Fibroblast of peridontal ligament (primary cell): ENCODE measurements around the gene FLYWCH1.

ENCODE experiments used
- DNase-seq: peaks from one replicate; pipeline ENCODE4 v3.0.0-alpha.2; 2010; ENCODE audit errors: extremely low read depth

Gene FLYWCH1, protein sequence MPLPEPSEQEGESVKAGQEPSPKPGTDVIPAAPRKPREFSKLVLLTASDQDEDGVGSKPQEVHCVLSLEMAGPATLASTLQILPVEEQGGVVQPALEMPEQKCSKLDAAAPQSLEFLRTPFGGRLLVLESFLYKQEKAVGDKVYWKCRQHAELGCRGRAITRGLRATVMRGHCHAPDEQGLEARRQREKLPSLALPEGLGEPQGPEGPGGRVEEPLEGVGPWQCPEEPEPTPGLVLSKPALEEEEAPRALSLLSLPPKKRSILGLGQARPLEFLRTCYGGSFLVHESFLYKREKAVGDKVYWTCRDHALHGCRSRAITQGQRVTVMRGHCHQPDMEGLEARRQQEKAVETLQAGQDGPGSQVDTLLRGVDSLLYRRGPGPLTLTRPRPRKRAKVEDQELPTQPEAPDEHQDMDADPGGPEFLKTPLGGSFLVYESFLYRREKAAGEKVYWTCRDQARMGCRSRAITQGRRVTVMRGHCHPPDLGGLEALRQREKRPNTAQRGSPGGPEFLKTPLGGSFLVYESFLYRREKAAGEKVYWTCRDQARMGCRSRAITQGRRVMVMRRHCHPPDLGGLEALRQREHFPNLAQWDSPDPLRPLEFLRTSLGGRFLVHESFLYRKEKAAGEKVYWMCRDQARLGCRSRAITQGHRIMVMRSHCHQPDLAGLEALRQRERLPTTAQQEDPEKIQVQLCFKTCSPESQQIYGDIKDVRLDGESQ

GRCh38 chr16:2911638-2912329 lies at the start of gene FLYWCH1:
Gene FLYWCH1 (plus strand): TSS chr16:2911931. CDS start chr16:2929686, 17,755 bp downstream.
- DNase-seq: peak; percentile 96

DNA sequence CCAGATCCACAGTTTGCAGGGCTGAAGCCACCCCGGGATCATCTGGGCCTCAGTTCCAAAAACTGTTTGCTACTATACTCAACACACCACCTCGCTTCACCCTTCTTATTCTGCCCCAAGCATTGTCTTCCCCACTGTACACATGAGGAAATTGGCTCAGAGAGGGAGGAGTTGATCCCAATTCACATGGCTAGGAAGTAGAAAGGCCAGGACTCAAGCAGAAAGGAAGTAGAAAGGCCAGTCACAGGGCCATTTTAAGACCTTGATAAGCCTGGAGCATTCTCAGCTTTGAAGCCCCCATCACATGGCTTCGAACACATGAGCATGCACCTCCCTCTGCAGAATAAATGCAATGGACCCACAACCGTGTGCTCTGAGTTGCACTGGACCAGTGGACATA lies 46.1 kb upstream of the FLYWCH1 start:
- no peak for DNase-seq

DNA sequence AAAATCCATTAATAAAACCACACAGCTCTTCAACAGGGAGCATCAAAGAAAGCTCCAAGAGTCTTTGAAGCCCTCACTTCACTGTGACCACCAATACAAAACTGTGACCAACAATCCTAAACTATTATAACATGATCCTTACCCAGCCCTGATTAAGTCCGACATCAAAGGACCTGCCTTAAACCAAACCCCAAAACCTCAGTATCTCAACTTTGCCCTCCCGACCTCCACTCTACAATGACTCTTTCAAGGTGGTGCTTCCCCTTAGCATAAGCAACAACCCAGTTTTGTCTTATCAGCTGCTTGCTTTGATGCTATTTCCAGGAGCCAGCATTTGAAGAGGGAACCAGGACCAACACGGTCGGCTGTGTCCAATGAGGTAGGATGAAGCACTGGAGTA lies 45.3 kb upstream of the FLYWCH1 start:
- no peak for DNase-seq

DNA sequence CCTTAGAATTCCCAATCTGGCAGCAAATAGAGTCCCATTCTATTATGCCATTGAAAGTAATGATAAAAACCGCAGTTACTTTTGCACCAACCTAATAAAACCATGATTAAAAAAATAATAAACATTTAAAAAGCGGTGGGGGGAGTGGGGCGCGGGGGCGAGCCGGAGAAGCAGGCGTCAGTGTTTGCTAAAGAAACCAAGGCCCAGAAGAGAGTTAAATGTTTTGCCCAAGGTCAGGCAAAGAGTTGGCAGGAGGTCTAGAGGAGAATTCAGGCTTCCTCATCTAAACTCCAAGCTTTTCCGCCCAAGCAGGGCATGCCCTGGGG lies 44.1 kb upstream of the FLYWCH1 start:
- DNase-seq: no peak

GRCh38 chr16:2867987-2868789 lies 43.5 kb upstream of the FLYWCH1 start:
- DNase-seq: peak; percentile 97

GRCh38 chr16:2871926-2872325 lies 39.8 kb upstream of the FLYWCH1 start:
- DNase-seq: no peak

DNA sequence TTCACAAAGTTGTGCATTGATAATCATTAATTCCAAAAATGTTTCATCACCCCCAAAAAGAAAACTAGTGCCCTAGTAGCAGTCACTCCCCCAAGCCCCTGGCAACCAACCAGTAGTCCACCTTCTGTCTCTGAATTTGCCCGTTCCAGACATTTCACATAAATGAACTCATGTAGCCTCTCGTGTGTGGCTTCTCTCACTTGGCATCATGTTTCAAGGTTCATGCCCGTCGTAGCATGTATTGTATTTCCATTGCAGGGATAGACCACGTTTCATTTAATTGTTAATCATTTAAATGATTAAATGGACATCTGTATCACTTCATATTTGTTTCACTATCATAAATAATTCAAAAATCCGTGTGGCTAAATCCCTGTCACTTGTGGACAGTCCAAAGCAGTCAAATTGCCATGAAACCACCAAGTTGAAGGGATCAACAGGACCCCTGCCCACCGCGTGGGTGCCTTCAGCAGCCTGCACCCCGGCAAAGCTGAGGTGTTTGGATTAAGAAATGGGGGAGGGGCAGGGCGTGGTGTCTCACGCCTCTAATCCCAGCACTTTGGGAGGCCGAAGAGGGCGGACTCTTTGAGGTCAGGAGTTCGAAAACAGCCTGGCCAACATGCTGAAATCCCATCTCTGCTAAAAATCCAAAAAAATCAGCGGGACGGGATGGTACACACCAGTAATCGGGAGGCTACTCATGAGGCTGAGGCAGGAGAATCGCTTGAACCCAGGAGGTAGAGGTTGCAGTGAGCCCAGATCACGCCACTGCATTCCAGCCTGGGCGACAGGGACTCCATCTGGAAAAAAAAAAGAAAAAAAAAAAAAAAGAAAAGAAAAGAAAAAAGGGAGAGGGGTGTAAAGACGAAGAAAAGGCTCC lies 37.5 kb upstream of the FLYWCH1 start:
- no peak for DNase-seq

- peak; percentile 61 for DNase-seq
Observed at GRCh38 chr16:2874912-2875362, 36.8 kb upstream of the FLYWCH1 start.

GRCh38 chr16:2879854-2880508 lies 31.8 kb upstream of the FLYWCH1 start:
- DNase-seq: no peak

DNA sequence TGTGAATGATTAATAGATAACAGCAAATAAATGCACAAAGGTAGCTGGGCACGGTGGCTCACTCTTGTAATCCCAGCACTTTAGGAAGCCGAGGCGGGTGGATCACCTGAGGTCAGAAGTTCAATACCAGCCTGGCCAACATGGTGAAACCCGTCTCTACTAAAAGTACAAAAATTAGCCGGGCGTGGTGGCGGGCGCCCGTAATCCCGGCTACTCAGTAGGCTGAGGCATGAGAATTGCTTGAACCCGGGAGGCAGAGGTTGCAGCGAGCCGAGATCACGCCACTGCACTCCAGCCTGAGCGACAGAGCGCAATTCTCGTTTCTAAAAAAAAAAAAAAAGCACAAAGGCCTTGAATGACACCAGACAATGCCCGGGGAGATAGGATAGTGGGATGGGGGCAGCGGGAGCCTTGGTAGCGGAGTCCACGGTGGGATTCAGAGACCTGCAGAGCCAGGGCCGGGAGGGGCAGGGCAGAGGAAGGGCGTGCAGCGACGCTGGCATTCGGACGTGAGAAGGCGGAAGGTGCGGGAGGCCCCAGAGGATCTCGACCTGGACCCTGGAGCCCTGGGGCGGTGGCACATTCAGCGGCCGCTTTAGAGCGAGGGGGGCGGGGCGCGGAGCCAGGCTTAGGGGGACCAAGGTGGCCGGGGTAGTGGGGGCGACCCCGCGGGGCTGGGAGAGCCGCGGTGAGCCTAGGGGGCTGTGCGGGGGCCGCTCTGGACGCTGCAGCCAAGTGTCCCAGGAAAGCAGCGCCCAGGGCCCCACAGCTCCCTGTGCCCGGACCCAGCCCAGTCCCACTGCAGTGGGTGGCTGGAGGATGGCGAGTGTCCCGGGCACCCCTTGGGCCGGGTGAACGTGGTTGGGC lies 29.7 kb upstream of the FLYWCH1 start:
- no peak for DNase-seq

- DNase-seq: peak; percentile 99
Observed at GRCh38 chr16:2882650-2883457, 28.9 kb upstream of the FLYWCH1 start, which contains the start of gene FLYWCH2. Gene FLYWCH2 (plus strand): TSS chr16:2883215. CDS start chr16:2896450, 13,235 bp downstream.

GRCh38 chr16:2883458-2883908 lies 28.2 kb upstream of the FLYWCH1 start:
- DNase-seq: no peak

- DNase-seq: no peak
Observed at GRCh38 chr16:2884041-2884451, 27.7 kb upstream of the FLYWCH1 start.

GRCh38 chr16:2894231-2894630 lies 17.5 kb upstream of the FLYWCH1 start:
- DNase-seq: no peak

- no peak for DNase-seq
Observed at GRCh38 chr16:2895813-2896212, 15.9 kb upstream of the FLYWCH1 start.

DNA sequence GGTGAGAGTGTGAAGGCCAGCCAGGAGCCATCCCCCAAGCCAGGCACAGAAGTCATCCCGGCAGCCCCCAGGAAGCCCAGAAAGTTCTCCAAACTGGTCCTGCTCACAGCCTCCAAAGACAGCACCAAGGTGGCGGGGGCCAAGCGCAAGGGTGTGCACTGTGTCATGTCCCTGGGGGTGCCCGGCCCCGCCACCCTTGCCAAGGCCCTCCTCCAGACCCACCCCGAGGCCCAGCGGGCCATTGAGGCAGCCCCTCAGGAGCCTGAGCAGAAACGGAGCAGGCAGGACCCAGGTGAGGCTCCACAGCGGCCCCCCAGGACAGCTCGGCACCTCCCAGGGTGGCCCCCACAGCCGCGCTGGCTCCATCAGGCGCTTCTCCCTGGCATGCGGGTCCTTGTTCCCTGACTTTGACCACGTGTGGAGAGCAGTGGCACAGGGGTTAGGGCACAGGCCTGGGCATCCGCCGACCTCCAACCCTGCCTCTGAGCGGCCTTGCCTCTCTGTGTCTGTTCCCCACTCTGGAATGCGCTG lies 15.2 kb upstream of the FLYWCH1 start:
- DNase-seq: no peak

GRCh38 chr16:2897110-2897509 lies 14.6 kb upstream of the FLYWCH1 start:
- no peak for DNase-seq
